SW480 (cell line): ENCODE results near the gene KCNMA1.
A peak's percentile ranks its signal among the peaks of the same experiment; 100 is the strongest.

Source experiments
- DNase-seq: peaks from one replicate; pipeline ENCODE4 v3.0.0-alpha.2; 2016; ENCODE audit warnings: low spot score

Gene KCNMA1

GRCh38 chr10:77448226-77448625, 189.4 kb downstream of the KCNMA1 start:
- no peak for DNase-seq

DNA sequence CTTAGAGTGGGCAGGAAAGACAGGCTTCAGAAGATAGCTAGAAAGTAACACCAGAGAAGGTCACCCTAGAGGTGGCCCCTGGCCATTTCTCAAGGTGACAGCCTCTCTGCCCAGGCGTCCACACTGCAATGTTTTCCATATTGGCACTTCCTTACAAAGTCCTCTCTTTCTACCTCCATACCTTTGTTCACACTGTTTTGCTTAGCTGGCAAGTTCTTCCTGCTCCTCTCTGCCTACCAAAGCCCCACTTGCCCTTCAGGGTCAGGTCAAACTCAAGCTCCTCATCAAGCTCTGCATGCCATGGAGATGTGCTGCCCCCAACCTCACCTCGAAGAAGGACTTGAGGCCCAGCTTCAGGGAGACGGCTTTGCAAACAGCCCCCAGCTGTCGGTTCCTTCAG, 190.9 kb downstream of the KCNMA1 start:
- DNase-seq = no peak

DNA sequence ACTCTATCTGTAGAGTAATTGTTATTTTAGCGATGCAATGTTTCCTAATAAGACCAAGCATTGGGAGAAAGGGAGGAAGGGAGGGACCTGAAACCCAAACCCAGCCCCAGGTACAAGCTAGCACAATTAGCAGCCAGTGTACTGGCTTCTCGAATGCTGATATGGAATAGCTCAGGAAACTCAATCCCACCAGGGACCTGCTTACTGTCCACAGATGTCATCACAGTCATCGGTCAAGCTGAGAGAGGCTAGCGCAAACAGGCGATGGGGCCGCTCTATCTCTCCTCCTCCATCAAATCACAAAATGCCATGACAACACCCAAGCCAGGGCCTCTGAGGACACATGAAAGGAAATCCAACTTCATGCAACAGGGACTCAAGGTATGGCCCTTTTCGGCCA, 192.1 kb downstream of the KCNMA1 start:
- DNase-seq = no peak

GRCh38 chr10:77444041-77444440, 193.6 kb downstream of the KCNMA1 start:
- DNase-seq = no peak

GRCh38 chr10:77442699-77443189, 194.9 kb downstream of the KCNMA1 start:
- DNase-seq = no peak

GRCh38 chr10:77441353-77442166, 196.0 kb downstream of the KCNMA1 start:
- DNase-seq = no peak

DNA sequence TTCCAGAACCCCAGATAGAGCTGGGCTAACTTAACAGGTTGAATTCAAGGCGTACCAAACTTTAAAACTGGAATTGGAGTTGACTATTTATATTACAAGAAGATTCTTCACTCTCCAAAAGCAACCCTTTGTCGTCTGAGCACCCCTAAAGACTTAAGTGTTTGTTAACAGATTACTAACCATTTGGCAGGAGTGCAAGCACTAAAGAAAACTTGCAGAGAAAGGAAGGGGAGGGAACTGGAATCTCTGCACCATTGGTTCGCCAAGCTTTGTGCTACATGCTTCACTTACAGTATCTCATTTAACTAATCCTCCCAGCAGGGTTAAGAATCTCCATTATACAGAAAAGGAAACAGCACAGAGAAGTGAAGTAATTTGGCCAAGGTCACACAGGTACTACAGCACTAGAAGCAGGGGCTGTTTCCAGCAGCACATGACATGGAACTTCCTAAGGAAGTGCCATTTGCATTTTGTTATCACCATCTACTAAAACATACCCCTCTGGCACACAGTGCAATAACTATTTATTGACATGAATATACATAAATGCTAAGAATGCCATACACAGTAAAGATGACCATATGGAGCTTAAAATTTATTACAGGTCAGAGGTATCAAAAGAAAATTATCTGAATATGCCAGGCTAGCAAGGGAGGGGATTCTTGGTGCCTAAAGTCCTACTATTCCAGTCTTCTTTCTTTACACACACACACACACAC, 201.2 kb downstream of the KCNMA1 start:
- no peak for DNase-seq

- no peak for DNase-seq
Measured at GRCh38 chr10:77433546-77433945, 204.1 kb downstream of the KCNMA1 start.

DNA sequence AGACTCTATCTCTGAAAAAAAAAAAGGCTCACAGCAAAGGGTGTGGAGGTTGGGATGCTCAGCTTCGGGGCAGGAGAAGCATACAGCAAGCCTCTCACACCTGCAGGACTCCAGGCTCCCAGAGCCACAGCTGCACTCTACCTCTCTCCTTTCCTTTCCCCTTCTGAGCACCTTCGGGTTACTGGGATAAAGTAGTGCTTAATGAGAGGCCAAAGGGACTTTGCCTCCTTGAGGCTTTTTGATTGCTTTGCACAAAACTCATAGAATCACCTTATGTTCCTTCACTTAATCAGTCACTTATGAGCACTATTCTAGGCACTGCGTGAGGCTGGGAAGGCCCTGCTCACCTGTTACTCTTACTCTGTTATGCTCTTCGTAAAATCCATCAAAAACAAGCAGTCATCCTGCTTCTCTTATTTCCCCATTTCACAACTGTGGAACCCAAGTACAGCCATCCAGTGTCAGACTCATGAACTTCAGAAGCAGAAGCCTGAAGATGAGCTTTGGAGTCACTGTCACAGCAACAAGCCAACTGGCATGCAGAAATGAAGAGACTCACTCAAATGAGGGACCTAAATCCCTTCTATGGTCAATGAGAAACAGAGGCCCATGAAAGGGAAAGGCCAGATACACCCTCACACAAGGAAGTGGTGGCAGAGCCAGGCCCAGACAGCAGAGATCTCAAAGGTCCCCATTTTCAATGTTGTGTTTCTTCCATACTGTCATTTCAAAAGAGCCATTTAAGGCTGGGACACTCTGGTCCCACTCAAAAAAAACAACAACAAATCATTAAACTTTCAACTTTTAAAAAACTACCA, 205.4 kb downstream of the KCNMA1 start:
- no peak for DNase-seq

DNA sequence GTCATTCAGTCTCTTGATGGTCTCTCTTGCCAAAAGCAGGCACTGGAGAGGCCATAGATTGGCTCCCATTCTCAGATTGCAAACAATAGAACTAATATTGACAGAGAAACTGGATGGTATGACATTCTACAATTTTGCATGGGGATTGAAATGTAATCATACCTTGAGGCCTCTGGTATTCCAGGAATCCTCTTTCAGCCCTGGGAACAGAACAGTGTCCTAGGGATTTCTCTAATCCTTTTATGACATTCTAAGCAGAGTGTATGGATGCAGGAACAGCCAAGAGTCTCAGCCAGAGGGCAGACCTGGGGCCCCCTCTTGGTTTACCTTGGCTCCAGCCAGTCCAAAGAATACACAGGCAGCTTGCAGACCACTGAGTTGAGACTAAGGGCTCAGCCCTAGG, 206.4 kb downstream of the KCNMA1 start:
- no peak for DNase-seq

DNA sequence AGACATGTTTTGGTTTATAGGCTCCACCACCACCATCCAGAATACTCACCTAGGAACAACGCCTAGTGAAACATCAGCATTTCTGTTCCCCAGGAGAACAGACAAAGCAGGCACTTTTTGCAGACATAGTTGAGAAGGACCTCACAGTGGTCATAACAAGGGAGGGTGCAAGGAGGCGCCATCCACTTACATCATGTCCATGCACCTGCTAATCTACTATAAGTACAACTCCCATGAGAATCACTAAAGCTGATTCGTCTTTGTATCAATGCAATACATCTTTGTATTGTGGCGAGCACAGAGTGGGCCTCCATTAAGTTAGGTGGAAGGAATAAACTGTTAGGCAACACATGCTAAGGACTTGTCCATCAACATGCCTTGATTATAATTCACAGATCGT, 207.1 kb downstream of the KCNMA1 start:
- DNase-seq = no peak

- DNase-seq = peak; percentile 30
Measured at GRCh38 chr10:77428691-77429395, 208.8 kb downstream of the KCNMA1 start.

- no peak for DNase-seq
Measured at GRCh38 chr10:77424257-77424656, 213.4 kb downstream of the KCNMA1 start.

- no peak for DNase-seq
Measured at GRCh38 chr10:77422491-77423338, 214.9 kb downstream of the KCNMA1 start.

GRCh38 chr10:77421591-77421990, 216.0 kb downstream of the KCNMA1 start:
- DNase-seq = no peak

DNA sequence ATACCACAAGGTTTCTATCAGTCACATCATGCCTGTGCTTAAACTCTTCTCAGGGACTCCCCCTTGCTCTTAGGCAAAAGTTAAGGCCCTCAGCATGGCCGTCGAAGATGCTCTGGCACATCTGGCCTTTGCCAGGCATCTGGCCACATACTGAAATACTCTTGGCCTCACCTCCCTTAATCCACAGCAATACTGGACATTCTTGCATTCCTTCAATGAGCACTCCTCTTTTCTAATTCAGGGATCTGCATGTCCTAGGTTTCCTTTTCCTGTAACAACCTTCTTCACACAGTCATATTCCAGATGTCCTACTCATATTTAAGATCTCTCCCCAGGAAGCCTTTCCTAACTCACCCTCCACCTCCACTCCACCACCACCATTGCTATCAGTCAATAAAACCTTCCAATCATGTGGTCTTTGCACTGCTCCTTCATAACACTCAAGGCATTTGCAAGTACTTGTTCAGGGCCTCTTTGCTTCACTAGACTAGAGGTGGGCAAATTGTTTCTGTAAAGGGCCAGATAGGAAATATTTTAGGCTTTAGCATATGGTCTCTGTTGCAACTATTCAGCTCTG, 216.6 kb downstream of the KCNMA1 start:
- DNase-seq = no peak

DNA sequence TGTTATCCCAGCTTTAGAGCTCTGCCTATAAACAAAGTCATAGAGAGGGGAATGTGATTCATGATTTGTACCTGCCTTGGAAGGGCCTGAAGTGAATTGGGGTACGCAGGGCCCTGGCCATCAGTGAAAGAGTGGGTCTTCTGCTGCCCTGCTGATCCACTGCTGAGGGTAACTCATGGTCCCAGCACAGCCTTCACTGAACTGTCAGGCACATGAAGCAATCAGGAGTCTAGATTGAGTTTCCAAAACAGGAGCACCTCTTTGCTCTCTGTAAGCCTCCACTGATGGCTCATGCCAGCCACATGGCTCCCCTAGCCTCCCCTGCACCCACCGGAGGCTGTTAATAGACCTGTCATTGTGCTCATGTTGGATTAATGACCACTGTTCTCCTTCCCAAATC, 217.6 kb downstream of the KCNMA1 start:
- no peak for DNase-seq

DNA sequence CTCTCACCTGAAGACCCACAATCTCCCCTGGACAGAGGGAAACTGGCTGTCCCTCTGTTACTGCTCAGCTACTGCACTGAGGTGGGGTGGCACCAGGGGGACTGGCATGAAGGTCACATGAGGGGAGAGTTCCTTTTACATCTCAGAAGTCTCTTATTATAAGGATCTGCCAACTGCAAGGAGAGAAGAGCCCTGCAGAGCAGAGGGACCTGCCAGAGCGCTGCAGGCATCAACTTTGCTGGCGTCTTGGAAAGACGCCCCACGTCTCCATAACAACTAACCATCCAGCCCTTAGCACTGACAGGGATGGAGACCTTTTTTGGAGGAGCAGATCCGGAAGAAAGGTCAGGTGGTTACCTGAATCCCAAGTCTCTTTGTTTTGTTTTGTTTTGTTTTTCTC, 218.6 kb downstream of the KCNMA1 start:
- no peak for DNase-seq

DNA sequence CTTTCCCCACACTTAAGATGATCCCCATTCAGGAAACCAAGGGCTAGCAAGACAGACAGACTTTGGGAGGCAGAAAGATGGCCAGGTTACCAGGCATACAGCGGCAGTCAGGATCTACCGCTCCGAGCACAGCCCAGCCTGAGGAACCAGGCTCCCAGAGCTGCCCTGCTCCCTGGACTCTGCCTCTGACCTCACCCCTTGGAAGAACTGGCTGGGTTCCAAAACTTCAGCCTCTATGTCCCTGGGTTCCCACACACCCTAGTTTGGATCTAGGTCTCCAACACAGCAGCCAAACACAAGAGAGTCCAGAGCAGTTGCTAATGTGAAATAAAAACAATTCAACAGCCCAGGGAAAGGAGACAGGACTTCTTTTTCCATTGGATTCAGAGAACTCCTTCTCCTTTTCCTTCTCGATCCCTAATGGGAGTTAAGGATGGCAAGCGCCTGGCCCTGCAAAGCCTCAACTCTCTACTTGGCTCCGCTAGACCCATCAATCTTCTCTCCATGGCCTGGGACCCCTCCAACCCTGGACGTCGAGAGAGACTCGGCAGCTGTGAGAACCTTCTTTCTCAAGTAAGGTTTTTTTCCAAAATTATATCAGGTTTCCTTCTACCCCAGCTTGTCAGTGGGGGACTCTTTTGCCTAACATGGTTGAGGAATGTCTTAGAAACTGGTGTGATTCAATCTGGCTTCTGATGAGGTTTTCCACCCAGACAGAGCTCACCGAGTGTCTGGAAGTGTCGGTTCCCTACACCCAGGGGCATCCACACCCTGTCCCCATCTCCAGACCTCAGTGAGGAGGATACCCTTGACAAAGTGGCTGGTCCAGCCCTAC, 219.6 kb downstream of the KCNMA1 start:
- no peak for DNase-seq

DNA sequence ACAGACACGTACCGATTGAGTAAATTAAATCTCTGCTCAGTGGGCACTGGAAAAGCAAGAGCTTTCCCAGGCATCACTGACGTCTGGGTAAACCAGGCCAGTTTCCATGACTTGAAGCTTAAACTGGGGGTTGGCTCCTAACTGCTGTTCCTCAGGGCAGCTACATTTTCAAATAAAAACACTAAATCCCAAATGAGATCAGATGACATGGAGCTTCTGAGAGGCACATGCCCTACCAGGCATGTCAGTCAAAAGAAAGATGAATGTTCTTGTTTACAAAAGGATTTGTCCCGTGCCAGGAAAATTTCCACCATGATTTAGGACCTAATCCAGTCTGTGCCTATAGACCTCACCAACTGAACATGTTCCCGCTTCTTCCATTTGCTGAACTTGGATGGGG, 220.2 kb downstream of the KCNMA1 start:
- DNase-seq = no peak
